Endothelial cell of umbilical vein (primary cell): Measurements from ENCODE around the gene PEAK3. TPM values are rescaled to one million over a fixed set of nuclear protein-coding genes. Genes with fewer than 3 reads are reported as not detected.

Experiments used
- BruUV-seq: library from RNA; stranded (reverse); fragments of 400-500 nt; replicated peaks from 2 replicates; lab custom pipeline; 2021; lab: Mats Ljungman, UMichigan
- CTCF ChIA-PET: fragments of 300-600, 350-600 bp; sonication (Branson Sonifier 250); formaldehyde crosslinking; loops from one replicate; lab custom pipeline; 2021; ENCODE audit warnings: antibody characterized with exemption, inconsistent platforms; lab: Charles Lee
- POLR2A ChIA-PET: fragments of 300-600, 350-600 bp; sonication (Branson Sonifier 250); formaldehyde crosslinking; loops from one replicate; lab custom pipeline; 2021; ENCODE audit warnings: antibody characterized with exemption, inconsistent platforms; lab: Charles Lee
- DNase-seq: peaks from one replicate; pipeline ENCODE4 v3.0.0-alpha.2; 2011; ENCODE audit warnings: low read depth, low spot score
- FAIRE-seq: peaks from 2 replicates; lab custom pipeline; 2011; peaks lifted over from hg19 to GRCh38; lab: Jason Lieb, UNC
- H2AFZ ChIP-seq: 2 replicates; pipeline ENCODE4 v1.6.0; 2012; ENCODE audit warnings: low read depth, low read length, control low read depth, inconsistent platforms
- H3K27ac ChIP-seq: 2 replicates; pipeline ENCODE4 v1.5.1; 2011; ENCODE audit warnings: low read depth, mild to moderate bottlenecking, control low read depth, low read length, moderate library complexity; ENCODE audit not compliant: insufficient read depth
- H3K27me3 ChIP-seq, 2 experiments: 2 replicates each; pipeline versions ENCODE4 v1.6.0 to v1.6.1; 2011; ENCODE audit warnings: low read length in 2 of 2, mixed read lengths in 1 of 2; ENCODE audit not compliant: control insufficient read depth in 2 of 2, insufficient read depth in 2 of 2
- H3K36me3 ChIP-seq, 2 experiments: 2 replicates in 1 of 2; 3 replicates in 1 of 2; pipeline ENCODE4 v1.5.1; 2011; ENCODE audit warnings: low read length in 2 of 2, mild to moderate bottlenecking in 1 of 2, moderate library complexity in 1 of 2; ENCODE audit not compliant: control insufficient read depth in 2 of 2, insufficient read depth in 2 of 2; ENCODE audit errors: extremely low read depth in 1 of 2
- H3K4me1 ChIP-seq: 3 replicates; pipeline ENCODE4 v1.5.1; 2011; ENCODE audit warnings: mild to moderate bottlenecking, low read length; ENCODE audit not compliant: control insufficient read depth, insufficient read depth; ENCODE audit errors: extremely low read depth
- H3K4me2 ChIP-seq: 2 replicates; pipeline ENCODE4 v1.6.1; 2011; ENCODE audit warnings: low read length, control low read depth, mixed read lengths; ENCODE audit not compliant: insufficient read depth
- H3K4me3 ChIP-seq, 3 experiments: fragments of 200-600 bp in 1 of 3; sonication (generic), shearing (Covaris generic) in 1 of 3; replicated peaks in 1 of 3; 2 replicates each; pipeline ENCODE4 v1.5.1; 2011 to 2016; ENCODE audit warnings: control low read depth in 3 of 3, low read length in 3 of 3, mild to moderate bottlenecking in 2 of 3, inconsistent platforms in 1 of 3, low read depth in 1 of 3, moderate library complexity in 1 of 3; ENCODE audit not compliant: insufficient read depth in 1 of 3
- H3K79me2 ChIP-seq: 2 replicates; pipeline ENCODE4 v1.6.0; 2012; ENCODE audit warnings: low read length, inconsistent platforms; ENCODE audit not compliant: control insufficient read depth, insufficient read depth
- H3K9ac ChIP-seq: replicated peaks from 2 replicates; pipeline ENCODE3; 2011; ENCODE audit warnings: low read length, control low read depth; ENCODE audit not compliant: insufficient read depth; ENCODE audit errors: extremely low read depth
- H3K9me1 ChIP-seq: replicated peaks from 3 replicates; pipeline ENCODE4 v1.6.0; 2011; ENCODE audit warnings: mild to moderate bottlenecking, low read length; ENCODE audit not compliant: control insufficient read depth, insufficient read depth; ENCODE audit errors: extremely low read depth
- H3K9me3 ChIP-seq: replicated peaks from 2 replicates; pipeline ENCODE4 v1.5.1; 2012; ENCODE audit warnings: low read length, inconsistent platforms; ENCODE audit not compliant: control insufficient read depth, insufficient read depth
- H4K20me1 ChIP-seq: replicated peaks from 2 replicates; pipeline ENCODE3; 2011; ENCODE audit warnings: mild to moderate bottlenecking, low read length; ENCODE audit not compliant: control insufficient read depth, insufficient read depth; ENCODE audit errors: extremely low read depth
- CTCF ChIP-seq, 2 donors: IDR thresholded peaks; 1 replicate in 1 of 2; 2 replicates in 1 of 2; pipeline ENCODE4 v1.5.1; 2011; ENCODE audit warnings: low read length in 2 of 2, mild to moderate bottlenecking in 2 of 2, moderate library complexity in 2 of 2, control low read depth in 1 of 2, inconsistent platforms in 1 of 2, low read depth in 1 of 2; ENCODE audit not compliant: insufficient read depth in 1 of 2; ENCODE audit errors: extremely low read depth in 1 of 2
- EZH2 ChIP-seq: IDR thresholded peaks from 2 replicates; pipeline ENCODE4 v1.6.1; 2012; ENCODE audit warnings: borderline replicate concordance, low read depth, mild to moderate bottlenecking, moderate library complexity, low read length, inconsistent platforms; ENCODE audit not compliant: severe bottlenecking
- FOS ChIP-seq: IDR thresholded peaks from 2 replicates; pipeline ENCODE4 v1.6.1; 2011; ENCODE audit warnings: mild to moderate bottlenecking, low read length, moderate library complexity, borderline replicate concordance; ENCODE audit not compliant: insufficient read depth
- GATA2 ChIP-seq: IDR thresholded peaks from 2 replicates; pipeline ENCODE4 v1.7.0; 2011; ENCODE audit warnings: low read depth, mild to moderate bottlenecking, moderate library complexity, mixed read lengths, low read length; ENCODE audit not compliant: insufficient read length, insufficient read depth
- JUN ChIP-seq: IDR thresholded peaks from 2 replicates; pipeline ENCODE4 v1.6.1; 2011; ENCODE audit warnings: borderline replicate concordance, low read depth; ENCODE audit not compliant: insufficient read length, insufficient read depth
- MYC ChIP-seq: IDR thresholded peaks from one replicate; pipeline ENCODE4 v1.6.1; 2011; ENCODE audit warnings: mild to moderate bottlenecking, low read depth, low read length
- POLR2A ChIP-seq: IDR thresholded peaks from 2 replicates; pipeline ENCODE4 v1.6.1; 2012; ENCODE audit warnings: low read depth, mild to moderate bottlenecking, control low read depth, low read length
- POLR2AphosphoS5 ChIP-seq: IDR thresholded peaks from 2 replicates; pipeline ENCODE4 v1.6.1; 2012; ENCODE audit warnings: low read depth, mild to moderate bottlenecking, control low read depth, low read length, moderate library complexity; ENCODE audit not compliant: insufficient read depth
- dilution Hi-C: fragments of 300-500 bp; cut with MboI; formaldehyde crosslinking; loops from one replicate; pipeline ENCODE4 v1.15.0; 2019; ENCODE audit warnings: low sequenced_read_pairs; ENCODE audit not compliant: extremely low pct_ligation_motif_present
- intact Hi-C: fragments of 100-400 bp; cut with micrococcal nuclease; formaldehyde crosslinking; loops from one replicate; pipeline ENCODE4 v1.10.0; 2022
- polyA plus RNA-seq, 4 experiments: library from polyadenylated mRNA; depleted of rRNA in 3 of 4; stranded (reverse) in 3 of 4; unstranded in 1 of 4; fragments of >200 nt; gene quantifications; 2 replicates each; pipeline versions ENCODE4 v1.2.1 to v1.2.3, GENCODE V29; 2011 to 2012; ENCODE audit warnings: missing spikeins in 1 of 4
- total RNA-seq: library from RNA; stranded (reverse); gene quantifications from 2 replicates; pipeline ENCODE4 v1.2.3, GENCODE V29; 2021
- TF ChIP-seq, protein P1 (sequence below): IDR thresholded peaks from 2 replicates; pipeline ENCODE4 v1.6.1; 2011; ENCODE audit not compliant: insufficient read depth, insufficient read length

The PEAK3 gene
- total and polyA plus RNA-seq, 2 donors (not counting 3 experiments of a cell fraction or from before 2014, with no cell fraction given): 0.03 TPM; not detected in 1

DNA sequence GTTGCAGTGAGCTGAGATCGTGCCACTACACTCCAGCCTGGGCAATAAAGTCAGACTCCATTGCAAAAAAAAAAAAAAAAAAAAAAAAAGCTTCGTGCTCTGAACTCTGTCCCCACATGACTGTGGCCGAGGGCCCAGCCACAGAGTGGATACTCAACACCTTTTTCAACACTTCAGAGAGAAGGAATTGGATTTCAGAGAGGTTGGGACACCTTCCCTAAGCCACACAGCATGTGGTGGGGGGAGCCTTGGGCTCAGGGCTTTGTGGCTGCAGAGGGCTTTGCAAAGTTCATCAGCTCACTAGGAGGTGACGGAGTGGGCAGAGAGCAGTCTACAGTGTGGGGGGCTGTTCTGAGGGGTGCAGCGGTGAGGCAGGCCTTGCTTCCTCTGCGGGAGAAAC lies 36.9 kb upstream of the PEAK3 start:
- no peaks in the 10 kb centered on the region for H4K20me1 ChIP-seq
- no peaks in the 10 kb centered on the region for H3K4me1 ChIP-seq
- H3K4me2 ChIP-seq: no peak overlapping the region
- ChIA-PET POLR2A (interaction anchor here (0.6 kb wide), 1 partner anchor 315 kb away, joined by 5 read pairs; no protein-coding TSS in a partner anchor), CTCF (interaction anchor here (0.7 kb wide), 1 partner anchor 24 kb away, joined by 3 read pairs; no protein-coding TSS in a partner anchor)
- H3K9ac ChIP-seq: no peak overlapping the region
- peaks cover 0 to 5% of the 10 kb centered on the region in 2 experiments for H3K27me3 ChIP-seq
- intact Hi-C loops: loop anchor here (10.0 kb wide), 1 partner anchor 384 kb away; no protein-coding TSS in a partner anchor
- no peaks in the 10 kb centered on the region for H3K79me2 ChIP-seq
- peaks cover 2% of the 10 kb centered on the region for H3K9me3 ChIP-seq
- no TSS peak for BruUV-seq
- peaks cover 0 to 6% of the 10 kb centered on the region in 2 experiments for H3K36me3 ChIP-seq
- H3K4me3 ChIP-seq: no peak overlapping the region
- DNase-seq (no peak), FAIRE-seq (no peak)
- dilution Hi-C loops: no loop called here
- no peak overlapping the region for H2AFZ ChIP-seq
- TF ChIP-seq MYC: no peak
- no peak for TF ChIP-seq FOS
- no peak for TF ChIP-seq CTCF (IDR thresholded peaks at IDR 0.05; ENCODE audit: extremely low read depth in 1 of 2, insufficient read depth in 1 of 2, low read depth in 1 of 2, low read length in 2 of 2)
- TF ChIP-seq POLR2A: no peak
- TF ChIP-seq GATA2: no peak
- no peak for TF ChIP-seq JUN
- no peak for TF ChIP-seq POLR2AphosphoS5
- TF ChIP-seq, protein P1, sequence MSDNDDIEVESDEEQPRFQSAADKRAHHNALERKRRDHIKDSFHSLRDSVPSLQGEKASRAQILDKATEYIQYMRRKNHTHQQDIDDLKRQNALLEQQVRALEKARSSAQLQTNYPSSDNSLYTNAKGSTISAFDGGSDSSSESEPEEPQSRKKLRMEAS: no peak
- no peak for TF ChIP-seq EZH2
- H3K27ac ChIP-seq: no peak overlapping the region
- H3K9me1 ChIP-seq: no peaks in the 10 kb centered on the region
